ENCODE measurements around the gene ALDH1A3.

The ALDH1A3 gene

DNA sequence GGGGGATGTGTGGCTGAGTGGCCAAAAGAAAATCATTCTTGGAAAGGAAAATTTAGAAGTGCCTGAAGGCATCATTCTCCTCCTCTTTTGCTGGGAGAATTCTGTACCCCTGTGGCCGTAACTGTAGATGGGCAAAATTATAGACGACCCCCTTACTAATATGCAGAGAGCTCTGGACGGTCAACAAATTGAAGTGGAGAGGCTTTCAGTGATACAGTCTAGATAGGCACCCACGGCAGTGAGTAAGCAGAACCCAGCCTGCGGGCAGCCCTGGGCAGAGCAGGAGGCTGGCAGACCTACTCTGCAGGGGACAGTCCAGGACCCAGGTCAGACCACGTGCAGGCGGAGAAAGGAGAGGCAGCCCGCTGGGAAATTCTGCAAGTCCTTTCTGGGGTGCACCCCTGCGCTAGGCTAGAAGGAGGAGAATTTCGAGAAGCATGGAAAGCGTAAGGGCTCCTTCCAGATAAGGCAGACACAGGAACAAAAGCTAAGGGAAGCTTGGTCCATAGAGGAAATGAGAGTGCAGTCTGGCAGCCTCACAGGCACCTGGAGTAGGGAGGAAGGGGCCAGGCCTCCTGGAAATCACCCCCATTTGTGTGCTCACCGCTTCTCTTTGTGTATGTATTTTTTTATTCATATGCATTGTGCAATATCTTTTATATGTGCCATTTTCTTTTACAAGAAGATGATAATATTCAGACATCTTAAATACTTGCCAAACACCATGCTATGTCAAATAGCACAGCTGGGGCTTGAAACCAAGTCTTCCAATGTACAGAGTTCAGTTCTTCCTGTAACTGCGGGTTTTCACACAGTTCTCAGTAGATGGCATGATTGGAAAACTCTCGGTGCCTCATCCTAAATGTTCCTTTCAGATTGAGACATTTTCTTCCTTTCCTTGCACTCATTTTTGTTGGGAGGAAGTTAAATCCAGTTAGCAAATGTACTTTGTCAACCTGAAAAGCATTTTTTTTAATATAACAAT, 79.7 kb downstream of the ALDH1A3 start:
- H3K4me1 ChIP-seq (ENCODE audit: insufficient read depth, insufficient read length): no peaks in the 10 kb centered on the region
- H3K27me3 ChIP-seq (ENCODE audit: insufficient read depth, insufficient read length): no peaks in the 10 kb centered on the region
- DNase-seq (ENCODE audit: low read depth, low spot score): no peak
- no peaks in the 10 kb centered on the region for H3K9me3 ChIP-seq (ENCODE audit: insufficient read depth, low read length)
- TF ChIP-seq YY1 (IDR thresholded peaks at IDR 0.05; ENCODE audit: insufficient read depth, insufficient read length): no peak
- no peak for TF ChIP-seq SUZ12 (IDR thresholded peaks at IDR 0.05; ENCODE audit: extremely low read depth, insufficient read depth, insufficient read length)
- TF ChIP-seq ZNF274 (IDR thresholded peaks at IDR 0.05; ENCODE audit: low read depth, low read length): no peak
- H3K36me3 ChIP-seq (ENCODE audit: insufficient read depth, insufficient read length, low read length): no peaks in the 10 kb centered on the region
- no peak overlapping the region for H3K9ac ChIP-seq (ENCODE audit: insufficient read length, low read depth)
- H3K4me3 ChIP-seq (ENCODE audit: insufficient read length, low read depth): no peak overlapping the region

All from NT2/D1 (cell line).